Breast epithelium (tissue), 4 donors: Measurements from ENCODE around the gene ITGB6. TPM values are rescaled to one million over a fixed set of nuclear protein-coding genes. Genes with fewer than 3 reads are reported as not detected.

Experiments
- DNase-seq, 2 donors: peaks; one replicate each; pipeline ENCODE4 v3.0.0-alpha.2; 2019; ENCODE audit warnings: low spot score in 2 of 2
- H3K27ac ChIP-seq, 2 donors: fragments of 200-600 bp; sonication (generic) in 1 of 2; one replicate each; pipeline ENCODE4 v1.5.1; 2016 to 2019; ENCODE audit warnings: mild to moderate bottlenecking in 1 of 2
- H3K27me3 ChIP-seq, 2 donors: fragments of 200-600 bp; sonication (generic) in 1 of 2; one replicate each; pipeline versions ENCODE4 v1.5.1 to v1.6.0; 2017 to 2019; ENCODE audit warnings: control low read depth in 1 of 2, mild to moderate bottlenecking in 1 of 2
- H3K36me3 ChIP-seq: fragments of 200-600 bp; one replicate; pipeline ENCODE4 v1.5.1; 2019
- H3K4me1 ChIP-seq, 2 donors: fragments of 200-600 bp; sonication (generic); one replicate each; pipeline ENCODE4 v1.5.1; 2016 to 2019; ENCODE audit warnings: control low read depth in 1 of 2
- H3K4me3 ChIP-seq, 3 donors: fragments of 200-600 bp; sonication (generic); 1 replicate in 2 of 3; 2 replicates in 1 of 3; pipeline ENCODE4 v1.5.1; 2016 to 2019; ENCODE audit warnings: mild to moderate bottlenecking in 3 of 3, moderate library complexity in 2 of 3
- H3K9me3 ChIP-seq, 2 donors: fragments of 200-600 bp; sonication (generic) in 1 of 2; one replicate each; pipeline ENCODE4 v1.5.1; 2016 to 2019; ENCODE audit warnings: control low read depth in 1 of 2
- CTCF ChIP-seq, 3 donors: fragments of 450-650 bp; IDR thresholded peaks; one replicate each; pipeline ENCODE4 v1.5.1; 2016 to 2017; ENCODE audit warnings: antibody characterized with exemption in 3 of 3, mild to moderate bottlenecking in 3 of 3, moderate library complexity in 3 of 3
- POLR2A ChIP-seq: fragments of 450-650 bp; IDR thresholded peaks from one replicate; pipeline ENCODE4 v1.6.1; 2016; ENCODE audit warnings: antibody characterized with exemption, mild to moderate bottlenecking, moderate library complexity
- POLR2AphosphoS5 ChIP-seq, 3 donors: sonication (generic); formaldehyde crosslinking; IDR thresholded peaks; one replicate each; pipeline ENCODE4 v1.6.1; 2017; ENCODE audit warnings: antibody characterized with exemption in 3 of 3
- intact Hi-C: fragments of 100-400 bp; cut with DNase I; formaldehyde crosslinking; loops from one replicate; pipeline ENCODE4 v1.15.1; 2023; ENCODE audit warnings: low total_unique reads
- total RNA-seq, 3 donors: library from RNA; depleted of rRNA; stranded (reverse); fragments of >200 nt; gene quantifications; one replicate each; pipeline ENCODE4 v1.1.0, GENCODE V29; 2016

Gene ITGB6
- total RNA-seq, 3 donors from 2014 or later = 0.16 to 46.1 (median 16.7) TPM

GRCh38 chr2:160062292-160063005 is 137.6 kb downstream of the ITGB6 start, which contains the start of gene PLA2R1:
PLA2R1 (minus strand) TSS chr2:160062615; CDS start chr2:160062403, 212 bp downstream.
- intact Hi-C loops = no loop called here
- H3K4me3 ChIP-seq = peak within 1 kb of the TSS; percentile 74 to 84 (median 82)
- TF ChIP-seq CTCF (IDR thresholded peaks at IDR 0.05) (no peak), POLR2AphosphoS5 (IDR thresholded peaks at IDR 0.05) (peak; percentile 16 to 44 (median 29)), POLR2A (no peak)
- no peaks in the 10 kb centered on the region for H3K27me3 ChIP-seq
- DNase-seq = peak; percentile 58 to 59
- peak within 1 kb of the TSS; percentile 89 for H3K27ac ChIP-seq
- no peaks in the 10 kb centered on the region for H3K9me3 ChIP-seq
- no peaks in the 10 kb centered on the region for H3K36me3 ChIP-seq
- peaks cover 0 to 10% of the 10 kb centered on the region in 2 donors for H3K4me1 ChIP-seq

- H3K4me3 ChIP-seq = peak overlapping the region; percentile 74 to 84 (median 82)
- DNase-seq = no peak
- no peaks in the 10 kb centered on the region for H3K27me3 ChIP-seq
- H3K9me3 ChIP-seq = no peaks in the 10 kb centered on the region
- no peak for TF ChIP-seq POLR2A
- no peak for TF ChIP-seq POLR2AphosphoS5 (IDR thresholded peaks at IDR 0.05)
- TF ChIP-seq CTCF (IDR thresholded peaks at IDR 0.05) = no peak
- intact Hi-C loops = no loop called here
- H3K4me1 ChIP-seq = peaks cover 0 to 14% of the 10 kb centered on the region in 2 donors
- H3K27ac ChIP-seq = peak overlapping the region; percentile 89
- H3K36me3 ChIP-seq = no peaks in the 10 kb centered on the region
Measured at GRCh38 chr2:160061944-160062291, 138.2 kb downstream of the ITGB6 start.

- TF ChIP-seq CTCF (IDR thresholded peaks at IDR 0.05) (no peak), POLR2AphosphoS5 (IDR thresholded peaks at IDR 0.05) (no peak)
- Histone ChIP-seq H3K4me3 (peak overlapping the region; percentile 74 to 84 (median 82)), H3K27ac (peak overlapping the region; percentile 89), H3K36me3 (no peaks in the 10 kb centered on the region), H3K27me3 (no peaks in the 10 kb centered on the region), H3K9me3 (no peaks in the 10 kb centered on the region), H3K4me1 (peaks cover 0 to 14% of the 10 kb centered on the region in 2 donors)
- intact Hi-C loops = no loop called here
- no peak for DNase-seq
Measured at GRCh38 chr2:160061533-160061932, 138.5 kb downstream of the ITGB6 start.

GRCh38 chr2:160060297-160060696 is 139.8 kb downstream of the ITGB6 start:
- peak overlapping the region in 2 of 3 donors; percentile 74 to 84 for H3K4me3 ChIP-seq
- peaks cover 0 to 14% of the 10 kb centered on the region in 2 donors for H3K4me1 ChIP-seq
- TF ChIP-seq CTCF (IDR thresholded peaks at IDR 0.05) = no peak
- no peak for TF ChIP-seq POLR2A
- TF ChIP-seq POLR2AphosphoS5 (IDR thresholded peaks at IDR 0.05) = no peak
- H3K36me3 ChIP-seq = no peaks in the 10 kb centered on the region
- no peak for DNase-seq
- no peak overlapping the region for H3K27ac ChIP-seq
- H3K27me3 ChIP-seq = no peaks in the 10 kb centered on the region
- intact Hi-C loops = no loop called here
- no peaks in the 10 kb centered on the region for H3K9me3 ChIP-seq

GRCh38 chr2:160057356-160057755 is 142.7 kb downstream of the ITGB6 start:
- TF ChIP-seq POLR2A (no peak), POLR2AphosphoS5 (IDR thresholded peaks at IDR 0.05) (no peak), CTCF (IDR thresholded peaks at IDR 0.05) (no peak)
- Histone ChIP-seq H3K4me3 (no peak overlapping the region), H3K36me3 (no peaks in the 10 kb centered on the region), H3K9me3 (no peaks in the 10 kb centered on the region), H3K4me1 (peaks cover 0 to 14% of the 10 kb centered on the region in 2 donors), H3K27ac (peak overlapping the region; percentile 58 to 68), H3K27me3 (no peaks in the 10 kb centered on the region)
- no peak for DNase-seq
- intact Hi-C loops = no loop called here
